Measurements from ENCODE around the gene COMP. TPM values are rescaled to one million over a fixed set of nuclear protein-coding genes. Genes with fewer than 3 reads are reported as not detected.
A peak's percentile ranks its signal among the peaks of the same experiment; 100 is the strongest.
"Not testable (repeated sequence)": the region's sequence is repeated elsewhere in the genome, so short reads cannot be mapped to it uniquely, and the experiment has no call there.

Gene COMP
- total RNA-seq, 1 donor from 2014 or later = not detected

GRCh38 chr19:18749362-18750231 is 41.5 kb downstream of the COMP start:
- DNase-seq (ENCODE audit: low read depth) = no peak

GRCh38 chr19:18746401-18747325 is 44.4 kb downstream of the COMP start:
- DNase-seq (ENCODE audit: low read depth) = no peak

DNA sequence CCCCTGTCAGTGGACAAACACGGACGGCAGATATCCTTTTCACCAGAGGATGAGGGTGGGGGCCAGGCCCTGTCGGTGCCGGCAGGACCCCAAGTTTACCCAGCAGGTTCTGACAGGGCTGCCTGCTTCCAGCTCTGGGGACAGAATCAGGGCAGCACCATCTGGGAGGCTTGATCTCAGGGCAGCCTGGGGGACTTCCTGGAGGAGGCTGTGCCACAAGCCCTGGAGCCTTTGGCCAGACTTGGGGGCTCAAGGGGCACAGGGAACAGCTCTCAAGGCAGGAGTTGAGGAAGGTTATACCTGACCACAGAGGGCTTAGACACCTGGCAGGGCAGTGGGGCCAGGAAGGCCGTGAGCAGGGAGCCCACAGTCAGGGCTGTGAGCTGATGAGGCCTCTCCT is 45.2 kb downstream of the COMP start:
- DNase-seq (ENCODE audit: low read depth) = no peak

DNA sequence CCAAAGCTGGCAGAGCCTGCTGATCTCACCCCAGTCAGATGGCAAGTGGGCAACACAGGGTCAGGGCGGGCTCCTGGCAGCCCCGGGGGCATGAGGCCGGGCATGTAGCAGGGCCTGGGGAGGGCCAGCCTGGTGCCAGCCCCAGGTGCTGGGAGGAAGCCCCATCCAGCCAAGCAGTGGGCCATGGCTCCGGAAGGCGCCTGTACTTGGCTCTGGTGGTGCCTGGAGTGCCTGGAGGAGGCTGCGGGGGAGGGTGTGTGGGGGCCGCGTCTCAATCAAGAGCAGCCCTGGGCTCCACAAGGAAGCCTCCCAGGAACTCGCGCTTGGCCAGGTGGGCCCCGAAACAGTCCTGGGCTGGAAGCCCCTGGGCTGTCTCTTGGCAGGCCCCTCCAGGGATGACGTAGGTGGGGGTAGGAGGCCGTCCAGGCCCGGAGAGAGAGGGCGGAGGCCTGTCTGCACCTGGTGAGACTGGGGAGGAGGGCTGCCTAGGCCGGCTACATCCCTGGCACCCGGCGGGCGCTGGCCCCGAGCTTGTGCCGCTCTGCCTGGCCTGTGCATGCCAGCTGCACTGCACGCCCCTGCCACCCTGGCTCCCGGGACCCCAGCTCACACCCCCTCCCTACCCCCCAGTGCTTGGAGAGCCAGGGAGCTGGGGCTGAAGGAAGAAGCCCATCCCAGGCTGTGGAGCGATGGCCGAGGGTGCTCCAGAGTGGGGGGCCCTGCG is 45.9 kb downstream of the COMP start:
- DNase-seq (ENCODE audit: low read depth) = no peak

DNA sequence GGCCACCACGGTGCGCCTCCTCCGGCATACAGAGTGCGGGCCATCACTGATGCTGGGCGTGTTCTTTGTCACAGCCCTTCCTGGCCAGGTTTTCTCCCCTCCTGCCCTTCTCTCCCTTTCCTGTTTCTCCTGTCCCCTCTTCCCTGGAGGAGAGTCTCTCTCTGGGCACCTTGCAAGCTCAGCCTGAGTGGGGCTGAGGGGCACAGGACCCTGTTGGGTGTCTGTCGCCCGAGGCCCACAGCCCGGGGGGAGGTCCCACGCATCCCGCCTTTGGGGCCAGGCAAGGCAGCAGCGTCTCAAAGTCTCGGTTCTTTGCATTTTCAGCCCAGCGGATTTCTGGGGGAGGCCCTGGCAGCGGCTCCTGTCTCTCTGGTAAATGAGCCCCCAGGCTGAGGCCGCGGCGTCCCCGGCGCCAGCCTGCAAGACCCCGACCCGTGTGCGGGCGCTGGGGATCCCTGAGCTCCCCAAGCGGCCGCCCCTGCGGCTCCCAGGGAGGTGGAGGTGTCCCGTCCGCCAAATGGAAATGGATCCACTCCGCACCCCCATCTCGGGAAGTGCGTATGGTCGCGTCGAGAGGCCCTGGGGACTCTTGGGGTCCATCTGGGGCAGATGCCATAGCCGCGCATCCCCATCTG is 47.2 kb downstream of the COMP start:
- no peak for DNase-seq (ENCODE audit: low read depth)

GRCh38 chr19:18742838-18743783 is 48.0 kb downstream of the COMP start:
- DNase-seq (ENCODE audit: low read depth) = no peak

DNA sequence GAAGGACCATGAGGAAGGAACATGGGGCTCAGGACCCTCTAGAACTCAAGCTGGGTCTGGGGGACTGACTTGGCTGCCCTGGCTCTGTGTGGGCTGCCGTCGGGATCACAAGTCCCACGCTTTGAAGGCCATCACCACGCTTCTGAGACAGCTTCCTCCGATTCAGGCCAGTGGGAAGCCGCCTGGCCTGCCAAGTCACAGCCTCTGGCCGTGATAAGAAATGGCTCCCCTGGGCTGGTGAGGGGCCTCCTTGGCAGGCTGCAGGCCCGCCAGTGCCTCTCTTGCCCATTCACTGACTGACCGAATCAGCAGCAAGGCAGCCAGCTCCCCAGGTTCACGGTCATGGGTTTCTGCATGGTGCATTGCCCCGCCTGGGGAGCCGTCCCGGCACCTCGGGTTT is 48.8 kb downstream of the COMP start:
- no peak for DNase-seq (ENCODE audit: low read depth)

DNA sequence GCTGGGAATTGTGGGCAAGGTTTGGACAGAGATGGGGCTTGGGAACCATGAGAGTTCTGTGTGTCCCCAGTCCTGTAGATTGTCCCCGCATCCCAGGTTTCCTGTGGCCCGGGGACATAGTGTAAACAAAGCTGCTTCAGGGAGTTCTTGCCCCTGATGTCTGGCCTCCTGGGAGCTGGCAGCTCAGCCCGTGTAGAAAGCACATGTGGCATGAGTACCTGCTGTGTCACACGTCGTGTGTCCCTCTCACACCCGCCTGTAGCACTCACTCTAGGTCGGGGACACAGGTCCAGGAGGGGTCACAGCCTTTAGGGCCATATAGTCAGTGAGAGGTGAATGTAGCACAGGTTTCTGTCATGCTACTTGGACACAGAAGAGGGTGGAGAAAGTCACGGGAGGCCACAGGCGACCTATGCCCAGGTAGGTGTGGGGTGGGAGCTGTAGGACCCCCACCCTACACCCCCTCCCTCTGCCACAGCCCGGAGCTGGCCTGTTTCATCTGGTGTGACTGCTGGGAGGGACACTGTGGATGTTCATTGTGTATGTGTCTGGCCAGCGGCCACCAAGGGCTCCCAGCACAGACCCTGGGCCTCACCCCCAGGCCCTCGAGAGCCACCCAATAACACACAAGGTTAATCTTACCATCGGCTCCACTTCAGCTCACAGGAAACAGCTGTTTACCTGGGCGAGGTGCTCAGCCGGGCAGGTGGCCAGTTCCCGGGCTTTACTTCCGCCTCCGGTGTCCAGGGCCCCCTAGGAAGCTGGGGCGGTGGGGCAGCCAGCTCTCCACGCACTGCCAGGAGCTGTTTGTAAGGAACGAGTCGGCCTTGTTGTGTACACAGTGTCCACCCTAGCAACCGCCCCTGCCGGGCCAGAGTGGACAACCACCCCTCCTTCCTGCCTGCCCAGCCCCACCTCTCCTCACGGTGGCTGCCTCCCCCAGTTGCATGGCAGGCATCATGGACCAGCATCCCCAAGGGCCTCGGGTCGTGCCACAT is 49.7 kb downstream of the COMP start:
- DNase-seq (ENCODE audit: low read depth) = no peak

- no peak for DNase-seq (ENCODE audit: low read depth)
These were observed 52.0 kb downstream of the COMP start for GRCh38 chr19:18738961-18739690.

- DNase-seq (ENCODE audit: low read depth) = no peak
These were observed 53.2 kb downstream of the COMP start for GRCh38 chr19:18737954-18738351.

DNA sequence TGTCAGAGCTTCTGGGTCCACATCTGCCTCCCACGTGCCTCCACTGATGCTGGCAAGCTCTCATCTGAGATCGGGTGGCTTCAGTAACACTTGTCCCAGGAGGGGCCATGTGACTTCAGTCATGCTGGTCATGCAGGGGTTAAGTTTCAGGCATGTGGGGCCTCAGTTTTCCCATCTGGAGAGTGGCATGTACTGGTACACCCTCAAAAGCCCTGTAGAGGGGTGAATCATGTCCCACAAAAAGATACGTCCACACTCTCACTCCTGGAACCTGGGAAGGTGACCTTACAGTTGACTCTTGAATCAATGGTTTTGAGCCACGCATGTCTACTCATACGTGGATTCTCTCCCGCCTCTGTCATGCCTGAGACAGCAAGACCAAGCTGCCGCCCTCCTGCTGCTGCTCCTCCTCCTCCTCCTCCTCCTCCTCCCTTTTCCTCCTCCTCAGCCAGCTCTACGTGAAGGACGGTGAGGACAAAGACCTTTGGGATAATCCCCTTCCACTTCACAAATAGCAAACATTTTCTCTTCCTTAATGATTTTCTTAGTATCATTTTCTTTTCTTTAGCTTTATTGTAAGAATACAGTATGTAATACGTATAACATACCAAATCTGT is 53.7 kb downstream of the COMP start:
- DNase-seq (ENCODE audit: low read depth) = no peak

GRCh38 chr19:18736415-18737336 is 54.4 kb downstream of the COMP start:
- DNase-seq (ENCODE audit: low read depth) = peak; percentile 38

DNA sequence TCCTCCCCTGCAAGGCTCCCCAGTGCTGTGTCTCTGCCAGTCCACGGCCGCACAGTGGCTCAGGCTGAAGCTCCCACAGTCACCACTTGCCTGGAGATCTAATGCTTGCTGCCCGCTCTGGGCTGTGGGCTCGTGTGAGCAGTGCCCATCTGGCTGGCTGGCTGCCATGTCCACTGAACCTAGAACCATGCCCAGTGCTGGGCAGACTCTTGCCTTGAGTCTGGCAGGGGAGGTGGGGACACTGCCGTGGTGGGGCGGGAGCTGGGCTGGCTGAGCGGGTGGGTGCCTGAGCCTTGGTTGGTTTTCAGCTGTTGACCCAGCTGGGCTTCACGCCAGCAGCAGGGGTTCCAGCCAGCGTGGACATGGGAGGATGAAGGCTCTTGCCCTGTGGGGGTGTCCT is 55.4 kb downstream of the COMP start:
- DNase-seq (ENCODE audit: low read depth) = no peak

DNA sequence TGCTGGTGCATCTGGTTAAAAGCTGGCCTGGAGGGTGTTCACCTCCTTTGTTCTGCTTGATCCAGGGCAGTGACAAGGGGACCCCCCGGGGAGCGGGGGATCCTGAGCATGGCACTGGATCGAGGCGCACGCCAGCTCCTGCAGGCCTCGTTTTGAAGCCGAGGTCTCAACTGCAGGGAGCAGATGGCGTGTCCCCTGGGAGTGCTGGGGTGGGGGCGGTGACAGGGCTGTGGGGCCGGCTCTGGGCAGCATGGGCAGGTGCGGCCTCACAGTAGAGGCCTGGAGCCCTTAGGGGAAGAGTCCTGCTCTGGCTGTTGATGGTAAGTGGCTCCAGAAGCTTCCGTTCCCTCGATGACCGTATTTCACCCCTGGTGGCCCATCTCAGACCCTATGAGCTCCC is 55.8 kb downstream of the COMP start:
- DNase-seq (ENCODE audit: low read depth) = no peak

- not testable (repeated sequence) for DNase-seq (ENCODE audit: low read depth)
These were observed 57.3 kb downstream of the COMP start for GRCh38 chr19:18733762-18734332.

DNA sequence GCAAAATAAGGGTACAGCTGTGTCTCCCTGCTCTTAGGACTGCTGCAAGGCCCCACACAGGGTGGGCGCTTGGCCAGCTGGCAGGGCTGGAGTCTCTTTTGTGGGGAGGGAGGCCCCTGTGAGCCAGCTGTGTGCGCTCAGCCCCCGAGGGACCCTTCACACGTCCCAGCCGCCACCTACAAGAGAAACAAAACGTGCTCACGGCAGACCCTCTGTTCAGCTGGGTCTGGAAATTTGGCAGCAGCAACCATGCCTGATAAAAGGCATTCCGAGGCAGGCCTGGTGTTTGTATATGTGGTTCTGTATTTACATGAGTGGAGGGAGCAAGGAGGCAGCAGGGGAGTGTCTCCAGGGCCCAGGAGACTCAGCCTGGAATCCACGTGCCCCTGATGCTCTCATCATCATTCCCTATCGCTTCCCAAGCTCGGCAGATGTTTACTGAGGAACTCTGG is 57.9 kb downstream of the COMP start:
- no peak for DNase-seq (ENCODE audit: low read depth)

All from myocyte (in vitro differentiated cells).